Germinal center (tissue), 1 donor: ENCODE measurements around the gene C12orf57.

ENCODE experiments used
- DNase-seq: peaks from one replicate; pipeline ENCODE4 v3.0.0; 2012; ENCODE audit warnings: mixed read lengths, low spot score

C12orf57 gene

DNA sequence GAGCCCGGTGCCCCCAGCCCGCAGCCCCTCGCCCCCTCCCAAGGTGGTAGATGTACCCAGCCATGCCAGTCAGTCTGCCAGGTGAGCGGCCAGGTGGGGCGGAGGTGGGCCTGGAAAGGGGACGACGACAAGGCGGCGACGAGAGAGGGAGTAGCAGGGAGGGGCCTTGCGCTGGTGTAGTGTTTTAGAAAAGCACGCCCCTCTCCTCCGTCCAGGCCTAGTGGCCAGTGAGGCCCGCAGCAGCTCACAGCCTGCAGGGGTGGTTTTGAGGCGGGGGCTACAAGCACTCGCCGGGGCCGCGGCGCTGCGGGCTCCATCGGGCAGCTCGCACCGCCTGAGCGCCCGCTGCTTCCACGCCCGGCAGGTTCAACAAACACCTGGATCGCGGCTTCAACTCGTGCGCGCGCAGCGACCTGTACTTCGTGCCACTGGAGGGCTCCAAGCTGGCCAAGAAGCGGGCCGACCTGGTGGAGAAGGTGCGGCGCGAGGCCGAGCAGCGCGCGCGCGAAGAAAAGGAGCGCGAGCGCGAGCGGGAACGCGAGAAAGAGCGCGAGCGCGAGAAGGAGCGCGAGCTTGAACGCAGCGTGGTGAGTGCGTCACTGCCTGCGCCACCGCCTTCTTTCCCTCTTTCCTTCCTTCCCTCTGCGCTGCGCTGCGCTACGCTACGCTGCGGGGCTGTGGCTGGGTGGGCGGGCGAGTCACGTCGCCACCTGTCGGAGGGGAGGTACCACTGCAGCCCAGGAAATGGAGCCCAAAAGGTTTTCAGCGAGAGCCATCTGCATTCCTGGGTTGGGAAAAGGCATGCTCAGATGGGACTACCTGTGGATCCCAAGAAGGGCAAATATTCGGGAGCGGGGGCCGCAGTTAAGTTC lies 6.1 kb upstream of the C12orf57 start:
- peak; percentile 86 for DNase-seq

DNA sequence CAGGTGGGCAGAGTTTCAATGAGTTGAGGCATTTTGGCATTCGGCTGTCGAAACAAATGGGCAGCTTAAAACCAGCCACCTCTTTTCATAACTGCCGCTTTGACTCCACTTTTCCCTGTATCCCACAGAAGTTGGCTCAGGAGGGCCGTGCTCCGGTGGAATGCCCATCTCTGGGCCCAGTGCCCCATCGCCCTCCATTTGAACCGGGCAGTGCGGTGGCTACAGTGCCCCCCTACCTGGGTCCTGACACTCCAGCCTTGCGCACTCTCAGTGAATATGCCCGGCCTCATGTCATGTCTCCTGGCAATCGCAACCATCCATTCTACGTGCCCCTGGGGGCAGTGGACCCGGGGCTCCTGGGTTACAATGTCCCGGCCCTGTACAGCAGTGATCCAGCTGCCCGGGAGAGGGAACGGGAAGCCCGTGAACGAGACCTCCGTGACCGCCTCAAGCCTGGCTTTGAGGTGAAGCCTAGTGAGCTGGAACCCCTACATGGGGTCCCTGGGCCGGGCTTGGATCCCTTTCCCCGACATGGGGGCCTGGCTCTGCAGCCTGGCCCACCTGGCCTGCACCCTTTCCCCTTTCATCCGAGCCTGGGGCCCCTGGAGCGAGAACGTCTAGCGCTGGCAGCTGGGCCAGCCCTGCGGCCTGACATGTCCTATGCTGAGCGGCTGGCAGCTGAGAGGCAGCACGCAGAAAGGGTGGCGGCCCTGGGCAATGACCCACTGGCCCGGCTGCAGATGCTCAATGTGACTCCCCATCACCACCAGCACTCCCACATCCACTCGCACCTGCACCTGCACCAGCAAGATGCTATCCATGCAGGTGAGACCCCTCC lies 5.2 kb upstream of the C12orf57 start:
- DNase-seq = no peak

DNA sequence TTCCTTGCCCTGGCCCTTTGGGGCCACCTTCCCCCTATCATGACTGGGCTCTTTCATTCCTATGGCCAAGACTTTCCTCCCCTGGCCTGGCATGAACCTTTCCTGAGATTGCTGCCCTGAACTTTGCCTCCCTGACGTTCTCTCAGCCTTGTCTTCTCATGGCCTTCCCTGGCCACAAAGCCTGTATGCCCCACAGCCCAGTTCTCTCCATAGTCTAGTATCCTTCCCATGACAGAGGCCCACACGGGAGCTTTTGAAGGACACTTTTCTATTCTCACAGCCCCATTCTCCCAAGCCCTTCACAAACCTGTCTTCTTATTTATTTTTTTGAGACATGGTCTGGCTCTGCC lies 4.7 kb upstream of the C12orf57 start:
- no peak for DNase-seq

DNA sequence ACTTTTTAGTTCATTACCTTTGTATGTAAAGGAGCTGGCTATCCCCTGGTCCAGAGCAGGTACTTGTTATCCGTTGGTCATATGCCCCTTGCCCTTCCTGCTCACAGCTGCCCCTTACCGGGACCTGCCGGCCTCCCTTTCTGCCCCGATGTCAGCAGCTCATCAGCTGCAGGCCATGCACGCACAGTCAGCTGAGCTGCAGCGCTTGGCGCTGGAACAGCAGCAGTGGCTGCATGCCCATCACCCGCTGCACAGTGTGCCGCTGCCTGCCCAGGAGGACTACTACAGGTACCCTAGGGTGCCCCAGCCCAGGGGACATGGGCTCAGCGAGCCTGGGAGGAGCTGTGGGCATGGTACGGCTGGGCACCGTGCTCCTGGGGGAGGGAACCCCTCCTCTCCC lies 2.6 kb upstream of the C12orf57 start:
- no peak for DNase-seq

DNA sequence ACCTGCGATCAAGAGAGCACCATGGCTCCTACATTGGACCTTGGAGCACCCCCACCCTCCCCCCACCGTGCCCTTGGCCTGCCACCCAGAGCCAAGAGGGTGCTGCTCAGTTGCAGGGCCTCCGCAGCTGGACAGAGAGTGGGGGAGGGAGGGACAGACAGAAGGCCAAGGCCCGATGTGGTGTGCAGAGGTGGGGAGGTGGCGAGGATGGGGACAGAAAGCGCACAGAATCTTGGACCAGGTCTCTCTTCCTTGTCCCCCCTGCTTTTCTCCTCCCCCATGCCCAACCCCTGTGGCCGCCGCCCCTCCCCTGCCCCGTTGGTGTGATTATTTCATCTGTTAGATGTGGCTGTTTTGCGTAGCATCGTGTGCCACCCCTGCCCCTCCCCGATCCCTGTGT lies 2.0 kb upstream of the C12orf57 start:
- no peak for DNase-seq

DNA sequence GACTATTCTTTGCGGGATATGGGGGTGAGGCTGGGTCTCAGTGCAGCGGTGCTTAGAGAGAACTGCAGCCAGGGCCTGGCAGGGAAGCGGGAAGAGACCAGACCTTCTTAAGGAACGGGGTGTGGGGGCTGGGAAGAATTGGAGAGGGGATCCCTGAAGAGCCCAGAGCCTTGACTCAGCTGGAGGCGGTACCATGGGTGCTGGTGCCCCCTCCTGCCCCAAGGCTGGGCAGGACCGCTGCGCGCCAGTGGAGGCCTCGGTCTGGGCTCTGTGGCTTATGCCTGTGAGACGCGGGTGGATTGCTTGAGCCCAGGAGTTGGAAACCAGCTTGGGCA lies 1.5 kb upstream of the C12orf57 start:
- DNase-seq = no peak

DNA sequence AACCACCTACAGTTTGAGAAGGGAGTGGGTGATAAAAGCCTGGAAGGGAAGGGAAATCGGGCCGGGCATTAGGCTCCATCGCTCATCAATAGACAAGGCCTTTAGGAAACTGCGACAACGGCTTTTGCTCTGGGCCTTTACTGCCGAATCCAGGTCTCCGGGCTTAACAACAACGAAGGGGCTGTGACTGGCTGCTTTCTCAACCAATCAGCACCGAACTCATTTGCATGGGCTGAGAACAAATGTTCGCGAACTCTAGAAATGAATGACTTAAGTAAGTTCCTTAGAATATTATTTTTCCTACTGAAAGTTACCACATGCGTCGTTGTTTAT lies 467 bp upstream of the C12orf57 start:
- peak; percentile 94 for DNase-seq

DNA sequence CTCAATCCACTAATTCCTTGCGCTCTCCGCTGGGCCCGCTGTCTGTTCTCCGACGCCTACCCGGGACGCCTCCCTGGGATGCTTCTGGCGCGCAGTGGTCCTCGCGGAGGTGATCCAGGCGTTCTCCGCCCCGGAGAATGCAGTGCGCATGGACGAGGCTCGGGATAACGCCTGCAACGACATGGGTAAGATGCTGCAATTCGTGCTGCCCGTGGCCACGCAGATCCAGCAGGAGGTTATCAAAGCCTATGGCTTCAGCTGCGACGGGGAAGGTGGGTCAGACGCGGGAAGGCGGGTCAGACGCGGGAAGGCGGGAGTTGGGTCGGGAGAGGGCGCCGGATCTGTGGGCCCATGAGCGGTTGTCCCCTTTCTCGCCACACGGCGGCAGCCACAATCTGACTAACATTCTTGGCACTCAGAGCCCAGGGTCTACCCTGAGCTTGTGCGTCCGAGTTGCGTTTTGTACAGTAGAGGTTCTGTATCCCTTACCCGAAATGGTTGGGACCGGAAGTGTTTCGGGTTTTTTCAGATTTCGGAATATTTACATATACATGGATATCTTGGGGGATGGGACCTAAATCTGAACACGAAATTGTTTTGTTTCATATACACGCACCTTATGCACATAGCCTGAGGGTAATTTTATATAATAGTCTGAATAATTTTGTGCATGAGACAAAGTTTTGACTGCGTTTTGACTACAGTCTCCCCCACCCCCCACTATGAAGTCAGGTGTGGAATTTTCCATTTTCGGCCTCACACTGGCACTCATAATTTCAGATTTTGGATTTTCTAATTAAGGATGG lies 762 bp downstream of the C12orf57 start:
- peak; percentile 84 for DNase-seq

DNA sequence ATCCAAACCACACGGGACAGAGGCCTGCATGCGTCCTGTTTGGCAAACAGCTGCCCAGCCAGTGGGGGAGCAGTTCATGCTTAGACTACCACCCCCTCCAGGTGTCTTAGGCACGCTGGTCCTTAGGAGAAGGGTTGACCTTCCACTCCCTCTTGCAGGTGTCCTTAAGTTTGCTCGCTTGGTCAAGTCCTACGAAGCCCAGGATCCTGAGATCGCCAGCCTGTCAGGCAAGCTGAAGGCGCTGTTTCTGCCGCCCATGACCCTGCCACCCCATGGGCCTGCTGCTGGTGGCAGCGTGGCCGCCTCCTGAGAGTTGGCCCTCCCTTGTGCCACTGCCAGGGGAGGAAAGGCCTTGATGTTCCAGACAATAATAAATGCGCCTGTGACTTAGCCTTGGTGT lies 1.8 kb downstream of the C12orf57 start:
- no peak for DNase-seq

DNA sequence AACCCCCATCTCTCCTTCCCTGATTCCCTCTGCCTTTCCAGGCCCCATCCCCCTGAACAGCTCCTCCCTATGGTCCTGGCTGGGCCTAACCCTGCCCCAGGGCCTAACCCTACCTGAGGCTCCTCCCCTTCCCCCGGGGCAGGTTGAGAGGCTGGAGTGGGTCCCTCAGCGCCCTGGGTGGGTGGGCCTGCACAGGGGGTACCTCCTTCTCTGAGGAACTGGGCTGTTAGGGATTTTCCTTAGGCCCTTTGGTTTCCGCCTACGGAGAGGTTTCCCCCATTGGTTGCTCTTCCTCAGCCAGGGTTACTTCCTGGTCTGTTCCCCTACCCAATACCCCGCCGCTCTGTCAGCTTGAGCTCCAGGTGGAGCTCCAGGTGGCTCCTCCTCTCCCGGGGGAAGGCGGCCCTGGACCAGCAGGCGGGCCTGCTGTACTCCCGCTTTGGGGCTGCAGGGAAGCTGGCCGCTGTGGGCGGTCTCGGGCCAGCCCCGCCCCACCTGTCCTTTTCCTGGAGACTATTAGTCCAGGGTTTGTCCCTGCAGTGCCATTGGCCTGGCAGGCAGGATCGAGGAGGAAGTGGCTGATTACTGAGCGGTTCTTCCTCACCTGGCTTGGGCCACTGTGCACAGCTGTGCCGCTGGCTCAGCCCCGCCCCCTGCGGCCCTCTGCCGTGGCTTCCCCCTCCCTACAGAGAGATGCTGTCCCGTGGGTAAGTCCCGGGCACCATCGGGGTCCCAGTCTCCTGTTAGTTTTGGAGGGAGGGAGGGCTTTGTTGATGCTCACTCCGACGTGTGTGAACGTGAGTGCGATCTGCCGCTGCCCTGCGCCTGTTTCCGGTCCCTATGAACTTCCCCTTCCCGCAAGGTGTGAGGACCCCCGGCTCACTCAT lies 2.5 kb downstream of the C12orf57 start:
- DNase-seq = peak; percentile 80

DNA sequence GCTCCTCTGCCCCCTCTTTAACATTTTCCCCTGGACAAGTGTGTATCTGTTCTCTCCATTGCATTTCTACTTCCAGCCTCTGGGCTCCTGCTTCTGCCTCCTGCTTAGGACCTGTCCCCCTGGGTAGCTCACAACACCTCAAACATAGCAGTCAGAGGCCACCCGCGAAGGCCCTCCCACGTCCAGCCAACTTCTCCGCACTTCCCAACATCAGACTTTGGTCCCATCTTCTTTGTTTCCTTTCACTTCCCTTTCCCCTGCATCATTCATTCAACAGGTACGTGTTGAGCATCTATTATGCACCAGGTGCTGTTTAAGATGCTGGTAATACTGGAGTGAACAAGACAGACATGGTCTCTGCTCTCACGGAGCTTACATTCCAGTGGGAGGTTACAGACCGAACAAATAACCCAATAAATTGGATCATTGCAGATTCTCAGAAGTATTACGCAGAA lies 3.1 kb downstream of the C12orf57 start:
- no peak for DNase-seq

DNA sequence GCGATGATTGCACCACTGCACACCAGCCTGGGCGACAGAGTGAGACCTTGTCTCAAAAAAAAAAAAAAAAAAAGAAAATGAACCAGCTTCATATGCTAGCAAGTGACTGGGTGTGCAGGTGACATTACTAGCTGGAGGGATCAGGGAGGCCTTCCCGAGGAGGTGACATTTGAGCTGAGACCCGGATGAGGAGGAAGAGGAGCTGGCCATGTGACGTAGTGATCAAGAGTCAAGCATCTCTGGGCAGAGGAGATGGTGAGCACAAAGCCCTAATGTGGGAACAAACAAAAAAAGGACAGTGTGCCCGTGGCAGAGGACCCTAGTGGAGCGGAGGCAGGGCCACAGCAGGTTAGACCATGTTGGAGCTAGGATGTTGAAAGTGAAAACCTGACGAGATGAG lies 3.8 kb downstream of the C12orf57 start:
- DNase-seq = no peak

DNA sequence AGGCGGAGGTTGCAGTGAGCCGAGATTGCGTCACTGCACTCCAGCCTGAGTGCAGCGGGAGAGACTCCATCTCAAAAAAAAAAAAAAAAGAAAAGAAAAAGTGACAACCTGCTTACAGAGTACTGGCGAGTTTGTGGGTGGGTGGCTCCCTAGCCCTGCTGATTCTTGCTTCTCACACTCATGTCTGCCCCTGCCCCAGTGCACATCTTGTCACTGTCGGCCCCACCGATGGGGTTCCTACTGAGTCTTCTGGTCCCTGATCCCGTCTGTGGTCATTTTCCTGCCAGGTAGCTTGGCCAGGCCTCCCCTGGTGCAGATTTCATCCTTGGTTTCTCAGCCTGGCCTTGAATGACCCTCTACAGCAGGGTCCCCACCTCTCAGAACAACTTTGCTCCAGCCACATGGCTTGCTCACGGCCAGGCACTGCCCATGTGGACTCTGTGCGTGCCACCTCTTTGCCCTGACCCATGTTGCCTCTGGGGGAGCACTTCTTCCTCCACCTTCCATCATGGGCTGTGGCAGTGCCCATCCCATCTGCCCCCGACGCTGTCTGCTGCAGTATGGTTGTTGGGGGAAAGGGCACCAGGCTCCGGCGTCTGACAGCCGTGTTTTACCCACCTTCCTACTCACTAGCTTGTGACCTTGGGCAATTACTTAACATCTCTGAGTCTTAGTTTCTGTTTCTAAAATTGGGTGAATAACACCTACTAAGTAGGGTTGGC lies 5.2 kb downstream of the C12orf57 start:
- no peak for DNase-seq

DNA sequence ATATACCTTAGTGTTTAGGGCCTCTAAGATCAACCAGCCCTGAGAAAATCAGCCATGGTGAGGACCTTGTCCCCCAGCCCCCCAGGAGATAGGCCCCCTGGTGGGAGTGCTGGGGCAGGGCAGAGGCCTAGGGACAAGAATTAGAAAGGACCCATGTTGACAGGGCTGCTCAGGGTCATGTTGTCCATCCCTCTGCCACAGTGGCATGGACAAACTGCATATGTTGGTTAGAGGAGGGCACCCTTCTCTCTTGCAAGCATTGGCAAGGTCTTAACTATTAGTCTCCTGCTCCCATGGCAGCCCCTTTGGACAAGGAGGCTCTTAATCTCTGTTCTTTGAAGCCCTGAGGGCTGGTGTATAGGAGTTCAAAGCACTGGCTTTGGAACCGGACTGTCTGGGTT lies 6.6 kb downstream of the C12orf57 start:
- no peak for DNase-seq

DNA sequence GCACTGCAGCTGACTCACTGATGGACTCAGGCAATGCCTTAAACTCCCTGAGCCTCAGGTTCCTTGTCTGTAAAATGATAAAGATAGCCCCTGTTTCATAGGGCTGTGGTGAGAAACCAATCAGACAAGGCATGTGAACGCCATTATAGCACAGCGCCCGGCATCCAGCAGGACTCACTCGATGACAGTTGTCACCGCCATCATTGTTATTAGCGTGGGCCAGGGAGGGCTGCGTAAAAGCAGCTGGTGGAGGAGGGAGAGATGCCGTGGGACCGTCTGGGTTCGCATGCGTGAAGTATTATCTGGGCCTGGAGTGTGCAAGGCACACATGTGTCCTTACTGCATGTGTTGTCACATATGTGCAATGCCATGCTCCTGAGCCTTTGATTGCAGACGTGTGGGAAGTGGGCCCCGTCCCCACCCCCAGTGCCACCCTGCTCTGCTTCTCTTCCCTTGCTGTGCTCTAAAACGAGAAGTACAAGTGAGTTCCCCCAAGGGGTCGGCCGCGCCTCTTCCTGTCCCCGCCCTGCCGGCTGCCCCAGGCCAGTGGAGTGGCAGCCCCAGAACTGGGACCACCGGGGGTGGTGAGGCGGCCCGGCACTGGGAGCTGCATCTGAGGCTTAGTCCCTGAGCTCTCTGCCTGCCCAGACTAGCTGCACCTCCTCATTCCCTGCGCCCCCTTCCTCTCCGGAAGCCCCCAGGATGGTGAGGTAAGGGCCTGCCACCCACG lies 7.2 kb downstream of the C12orf57 start, which contains the start of gene PTPN6:
TSS of gene PTPN6 (plus strand) at position 546 of the 730 bp plus-strand sequence. CDS start at position 703, 157 bp downstream.
- DNase-seq = peak; percentile 64

DNA sequence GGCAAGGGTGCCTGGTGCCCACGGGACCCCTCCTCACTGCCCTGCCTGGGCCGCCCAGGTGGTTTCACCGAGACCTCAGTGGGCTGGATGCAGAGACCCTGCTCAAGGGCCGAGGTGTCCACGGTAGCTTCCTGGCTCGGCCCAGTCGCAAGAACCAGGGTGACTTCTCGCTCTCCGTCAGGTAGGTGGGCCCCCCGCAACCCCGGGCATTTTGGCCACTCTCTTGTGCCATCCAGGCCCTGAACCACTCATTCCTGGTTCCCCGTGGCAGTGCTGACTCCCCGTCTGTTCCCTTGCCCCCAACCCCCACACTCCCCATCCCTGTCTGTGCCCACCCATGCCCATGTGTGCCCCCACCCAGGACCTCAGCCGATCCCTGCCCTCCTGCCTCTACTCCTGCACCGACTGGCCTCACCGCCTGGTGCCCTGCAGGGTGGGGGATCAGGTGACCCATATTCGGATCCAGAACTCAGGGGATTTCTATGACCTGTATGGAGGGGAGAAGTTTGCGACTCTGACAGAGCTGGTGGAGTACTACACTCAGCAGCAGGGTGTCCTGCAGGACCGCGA lies 7.8 kb downstream of the C12orf57 start:
- no peak for DNase-seq

DNA sequence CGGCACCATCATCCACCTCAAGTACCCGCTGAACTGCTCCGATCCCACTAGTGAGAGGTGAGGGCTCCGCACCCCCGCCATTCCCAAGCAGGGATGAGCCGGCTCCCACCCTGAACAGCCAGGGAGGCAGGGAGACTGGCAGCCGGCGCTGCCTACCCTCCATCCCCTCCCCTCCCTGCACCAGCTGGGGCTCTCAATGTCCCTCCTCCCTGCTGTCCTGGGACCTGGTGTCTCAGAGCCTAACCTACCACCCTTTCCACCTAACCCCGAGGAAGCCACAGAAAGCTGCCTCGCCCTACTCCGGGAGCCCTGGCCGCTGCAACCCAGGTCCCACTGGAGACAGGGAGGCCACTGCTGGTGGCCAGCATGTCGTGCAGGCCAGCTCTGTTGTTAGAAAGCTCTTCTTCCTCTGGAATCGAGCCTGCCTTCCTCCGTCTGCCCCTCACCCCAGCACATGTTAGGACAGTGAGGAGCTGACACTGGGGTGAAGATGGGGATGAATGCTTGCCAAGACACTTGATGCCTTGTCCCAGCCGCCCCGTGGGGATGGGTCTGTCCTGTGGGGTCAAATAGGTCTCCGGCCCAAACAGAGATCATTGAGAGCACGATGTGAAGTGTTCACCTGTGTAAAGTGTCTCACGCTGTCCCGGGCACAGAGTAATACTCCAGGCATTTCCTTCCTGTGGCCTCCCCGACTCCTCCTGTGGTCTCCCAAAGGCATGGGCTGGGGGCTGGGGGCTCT lies 8.5 kb downstream of the C12orf57 start:
- no peak for DNase-seq

DNA sequence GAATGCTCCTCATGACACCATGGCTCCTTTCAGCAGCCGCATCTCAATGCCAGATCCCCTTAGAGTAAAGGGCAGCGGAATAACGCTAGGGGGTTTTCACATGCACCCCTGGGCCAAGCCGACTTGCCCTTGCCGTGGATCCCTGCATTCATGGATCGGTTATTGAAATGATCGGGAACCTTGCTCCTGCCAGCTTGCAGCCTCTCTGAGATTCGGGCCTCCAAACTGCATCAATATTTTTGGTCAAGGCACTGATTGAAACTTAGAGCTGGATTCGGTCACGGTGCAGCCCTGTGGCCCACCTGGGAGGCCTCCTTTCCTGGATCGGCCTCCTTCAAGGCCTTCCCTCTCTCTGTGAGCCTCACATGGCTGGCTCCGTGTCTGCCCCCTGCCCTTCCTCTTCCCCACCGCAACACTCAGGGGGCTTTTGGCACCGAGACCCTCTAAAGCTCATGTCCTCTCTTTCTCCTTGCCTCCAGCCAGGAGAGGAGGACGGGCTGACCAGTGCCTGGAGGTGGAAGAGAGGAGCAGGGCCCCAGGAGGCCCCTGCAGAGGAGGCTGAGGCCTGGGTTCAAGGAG lies 9.1 kb downstream of the C12orf57 start:
- no peak for DNase-seq
